Measurements from ENCODE around the gene PTGIS.

PTGIS gene

GRCh38 chr20:49470922-49471321, 97.0 kb downstream of the PTGIS start:
- no peak for DNase-seq (ENCODE audit: low spot score)

- DNase-seq (ENCODE audit: low spot score) = no peak
Measured at GRCh38 chr20:49469060-49469459, 98.9 kb downstream of the PTGIS start.

GRCh38 chr20:49468412-49468811, 99.5 kb downstream of the PTGIS start:
- DNase-seq (ENCODE audit: low spot score) = no peak

- DNase-seq (ENCODE audit: low spot score) = no peak
Measured at GRCh38 chr20:49466114-49466912, 101.6 kb downstream of the PTGIS start.

- no peak for DNase-seq (ENCODE audit: low spot score)
Measured at GRCh38 chr20:49464556-49464955, 103.4 kb downstream of the PTGIS start.

- no peak for DNase-seq (ENCODE audit: low spot score)
Measured at GRCh38 chr20:49462626-49463025, 105.3 kb downstream of the PTGIS start.

GRCh38 chr20:49461894-49462620, 105.9 kb downstream of the PTGIS start:
- no peak for DNase-seq (ENCODE audit: low spot score)

GRCh38 chr20:49460916-49461315, 107.0 kb downstream of the PTGIS start:
- DNase-seq (ENCODE audit: low spot score) = no peak

GRCh38 chr20:49460131-49460530, 107.8 kb downstream of the PTGIS start:
- no peak for DNase-seq (ENCODE audit: low spot score)

GRCh38 chr20:49459684-49460083, 108.3 kb downstream of the PTGIS start:
- no peak for DNase-seq (ENCODE audit: low spot score)

- no peak for DNase-seq (ENCODE audit: low spot score)
Measured at GRCh38 chr20:49457444-49457843, 110.5 kb downstream of the PTGIS start.

GRCh38 chr20:49456646-49457045, 111.3 kb downstream of the PTGIS start:
- DNase-seq (ENCODE audit: low spot score) = no peak

- no peak for DNase-seq (ENCODE audit: low spot score)
Measured at GRCh38 chr20:49455691-49456090, 112.2 kb downstream of the PTGIS start.
